Hepatic stellate cell (primary cell): ENCODE results near the gene TRPV2.

Experiments
- DNase-seq: peaks from one replicate; pipeline ENCODE4 v3.0.0; 2011; ENCODE audit warnings: low spot score

The TRPV2 gene

GRCh38 chr17:16477255-16477654 lies 61.9 kb downstream of the TRPV2 start:
- DNase-seq: peak; percentile 97

GRCh38 chr17:16477666-16478065 lies 62.3 kb downstream of the TRPV2 start:
- no peak for DNase-seq

GRCh38 chr17:16478649-16479048 lies 63.3 kb downstream of the TRPV2 start:
- no peak for DNase-seq

- no peak for DNase-seq
These were observed 63.9 kb downstream of the TRPV2 start for GRCh38 chr17:16479264-16479663.

GRCh38 chr17:16480995-16481394 lies 65.6 kb downstream of the TRPV2 start:
- DNase-seq: no peak

- no peak for DNase-seq
These were observed 66.9 kb downstream of the TRPV2 start for GRCh38 chr17:16482253-16482652.

- DNase-seq: no peak
These were observed 67.8 kb downstream of the TRPV2 start for GRCh38 chr17:16483021-16483645.

- no peak for DNase-seq
These were observed 69.2 kb downstream of the TRPV2 start for GRCh38 chr17:16484445-16485175.
